Transverse colon (tissue), 4 donors: ENCODE data around the gene BMP8A.
"Not testable (repeated sequence)": the region's sequence is repeated elsewhere in the genome, so short reads cannot be mapped to it uniquely, and the experiment has no call there.

Experiments
- POLR2A ChIP-seq: fragments of 450-650 bp; IDR thresholded peaks from one replicate; pipeline ENCODE4 v1.6.1; 2016; ENCODE audit warnings: antibody characterized with exemption, mild to moderate bottlenecking, moderate library complexity
- POLR2AphosphoS5 ChIP-seq, 3 donors: sonication (generic); formaldehyde crosslinking; IDR thresholded peaks; one replicate each; pipeline ENCODE4 v1.6.1; 2016; ENCODE audit warnings: antibody characterized with exemption in 3 of 3
- TF ChIP-seq, protein P1 (sequence below), 5 experiments: fragments of 200-600 bp in 3 of 5; fragments of 450-650 bp in 2 of 5; sonication (generic) in 3 of 5; IDR thresholded peaks; 1 replicate in 2 of 5; 2 replicates in 3 of 5; pipeline ENCODE4 v1.5.1; 2016 to 2017; ENCODE audit warnings: antibody characterized with exemption in 5 of 5, inconsistent platforms in 3 of 5, mild to moderate bottlenecking in 2 of 5, moderate library complexity in 1 of 5

DNA sequence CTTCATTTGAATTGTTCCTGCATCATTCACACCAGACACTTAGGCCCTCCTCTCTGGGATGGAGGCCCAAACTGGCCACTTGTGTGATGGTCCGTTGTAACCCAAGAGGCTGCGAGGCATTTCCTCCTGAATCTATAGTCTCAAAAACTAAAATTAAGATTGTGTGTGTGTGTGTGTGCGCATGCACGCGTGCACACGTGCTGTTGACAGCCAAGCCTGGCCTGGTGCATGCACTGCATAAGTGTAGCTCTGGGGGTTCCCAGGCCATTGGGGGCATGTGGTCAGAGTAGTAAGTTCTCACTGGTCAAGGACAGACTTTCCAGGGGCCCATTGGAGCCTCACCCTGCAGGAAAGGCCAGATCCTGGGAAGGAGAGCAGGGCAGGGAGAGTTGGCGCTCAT, 26.5 kb downstream of the BMP8A start:
- TF ChIP-seq, protein P1, sequence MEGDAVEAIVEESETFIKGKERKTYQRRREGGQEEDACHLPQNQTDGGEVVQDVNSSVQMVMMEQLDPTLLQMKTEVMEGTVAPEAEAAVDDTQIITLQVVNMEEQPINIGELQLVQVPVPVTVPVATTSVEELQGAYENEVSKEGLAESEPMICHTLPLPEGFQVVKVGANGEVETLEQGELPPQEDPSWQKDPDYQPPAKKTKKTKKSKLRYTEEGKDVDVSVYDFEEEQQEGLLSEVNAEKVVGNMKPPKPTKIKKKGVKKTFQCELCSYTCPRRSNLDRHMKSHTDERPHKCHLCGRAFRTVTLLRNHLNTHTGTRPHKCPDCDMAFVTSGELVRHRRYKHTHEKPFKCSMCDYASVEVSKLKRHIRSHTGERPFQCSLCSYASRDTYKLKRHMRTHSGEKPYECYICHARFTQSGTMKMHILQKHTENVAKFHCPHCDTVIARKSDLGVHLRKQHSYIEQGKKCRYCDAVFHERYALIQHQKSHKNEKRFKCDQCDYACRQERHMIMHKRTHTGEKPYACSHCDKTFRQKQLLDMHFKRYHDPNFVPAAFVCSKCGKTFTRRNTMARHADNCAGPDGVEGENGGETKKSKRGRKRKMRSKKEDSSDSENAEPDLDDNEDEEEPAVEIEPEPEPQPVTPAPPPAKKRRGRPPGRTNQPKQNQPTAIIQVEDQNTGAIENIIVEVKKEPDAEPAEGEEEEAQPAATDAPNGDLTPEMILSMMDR (IDR thresholded peaks at IDR 0.05): not testable (repeated sequence)
- TF ChIP-seq POLR2AphosphoS5 (IDR thresholded peaks at IDR 0.05); POLR2A: not testable (repeated sequence)
